Keratinocyte (primary cell): ENCODE data around the gene FIP1L1. TPM values are rescaled to one million over a fixed set of nuclear protein-coding genes. Genes with fewer than 3 reads are reported as not detected.
"Not testable (repeated sequence)": the region's sequence is repeated elsewhere in the genome, so short reads cannot be mapped to it uniquely, and the experiment has no call there.

ENCODE experiments used
- DNase-seq: peaks from one replicate; pipeline ENCODE4 v3.0.0-alpha.2; 2011; ENCODE audit warnings: low read depth, missing footprints, low spot score
- FAIRE-seq: peaks from 2 replicates; lab custom pipeline; 2011; peaks lifted over from hg19 to GRCh38; lab: Jason Lieb, UNC
- H2AFZ ChIP-seq: 2 replicates; pipeline ENCODE4 v1.6.0; 2012; ENCODE audit warnings: low read length, control low read depth, inconsistent platforms; ENCODE audit not compliant: control insufficient read depth
- H3K27ac ChIP-seq: 2 replicates; pipeline ENCODE4 v1.5.1; 2011; ENCODE audit warnings: low read length; ENCODE audit not compliant: control insufficient read depth, insufficient read depth
- H3K27me3 ChIP-seq: 3 replicates; pipeline ENCODE4 v1.6.0; 2011; ENCODE audit warnings: low read length; ENCODE audit not compliant: control insufficient read depth, insufficient read depth; ENCODE audit errors: extremely low read depth
- H3K36me3 ChIP-seq, 2 experiments: 2 replicates in 1 of 2; 3 replicates in 1 of 2; pipeline ENCODE4 v1.5.1; 2011; ENCODE audit warnings: low read length in 2 of 2, mild to moderate bottlenecking in 1 of 2; ENCODE audit not compliant: control insufficient read depth in 2 of 2, insufficient read depth in 2 of 2; ENCODE audit errors: extremely low read depth in 1 of 2
- H3K4me1 ChIP-seq: 3 replicates; pipeline ENCODE4 v1.5.1; 2011; ENCODE audit warnings: low read length; ENCODE audit not compliant: control insufficient read depth, insufficient read depth; ENCODE audit errors: extremely low read depth
- H3K4me2 ChIP-seq: 3 replicates; pipeline ENCODE4 v1.6.0; 2011; ENCODE audit warnings: low read depth, low read length; ENCODE audit not compliant: control insufficient read depth, insufficient read depth; ENCODE audit errors: extremely low read depth
- H3K4me3 ChIP-seq, 3 experiments: fragments of 200-600 bp in 1 of 3; sonication (generic) in 1 of 3; 2 replicates in 2 of 3; 3 replicates in 1 of 3; pipeline ENCODE4 v1.5.1; 2011 to 2016; ENCODE audit warnings: low read length in 3 of 3, mild to moderate bottlenecking in 3 of 3, control low read depth in 2 of 3, inconsistent platforms in 1 of 3, low read depth in 1 of 3, mixed read lengths in 1 of 3, mixed run types in 1 of 3, moderate library complexity in 1 of 3; ENCODE audit not compliant: control insufficient read depth in 2 of 3, insufficient read depth in 2 of 3; ENCODE audit errors: extremely low read depth in 1 of 3
- H3K79me2 ChIP-seq: 2 replicates; pipeline ENCODE4 v1.6.0; 2012; ENCODE audit warnings: low read length; ENCODE audit not compliant: control insufficient read depth, insufficient read depth
- H3K9ac ChIP-seq: 3 replicates; pipeline ENCODE4 v1.6.0; 2011; ENCODE audit warnings: low read length; ENCODE audit not compliant: control insufficient read depth, insufficient read depth; ENCODE audit errors: extremely low read depth
- H3K9me1 ChIP-seq: 3 replicates; pipeline ENCODE4 v1.6.0; 2011; ENCODE audit warnings: low read length; ENCODE audit not compliant: control insufficient read depth, insufficient read depth; ENCODE audit errors: extremely low read depth
- H3K9me3 ChIP-seq: 2 replicates; pipeline ENCODE4 v1.5.1; 2012; ENCODE audit warnings: low read depth, low read length; ENCODE audit not compliant: control insufficient read depth
- H4K20me1 ChIP-seq: 3 replicates; pipeline ENCODE4 v1.6.0; 2011; ENCODE audit warnings: low read length; ENCODE audit not compliant: control insufficient read depth, insufficient read depth; ENCODE audit errors: extremely low read depth
- EZH2 ChIP-seq: IDR thresholded peaks from one replicate; pipeline ENCODE4 v1.6.1; 2012; ENCODE audit warnings: inconsistent platforms, mild to moderate bottlenecking, low read length, moderate library complexity
- dilution Hi-C: fragments of 300-500 bp; cut with MboI; formaldehyde crosslinking; loops from one replicate; pipeline ENCODE4 v1.7.0; 2020; ENCODE audit warnings: low sequenced_read_pairs; ENCODE audit not compliant: extremely low pct_ligation_motif_present
- polyA plus RNA-seq, 5 experiments: library from polyadenylated mRNA; depleted of rRNA in 3 of 5; stranded (reverse) in 3 of 5; stranded (forward) in 1 of 5; unstranded in 1 of 5; fragments of >200 nt; gene quantifications; 1 replicate in 1 of 5; 2 replicates in 3 of 5; 3 replicates in 1 of 5; pipeline versions ENCODE4 v1.2.1 to v1.2.3, GENCODE V29; 2011 to 2012; ENCODE audit warnings: missing spikeins in 2 of 5, low read depth in 1 of 5, low replicate concordance in 1 of 5
- TF ChIP-seq, protein P1 (sequence below), 3 experiments: IDR thresholded peaks in 1 of 3; conservative IDR thresholded peaks in 1 of 3; optimal IDR thresholded peaks in 1 of 3; 2 replicates in 2 of 3; 3 replicates in 1 of 3; pipeline versions ENCODE3 to v1.5.1; 2011; ENCODE audit warnings: low read length in 3 of 3, mild to moderate bottlenecking in 3 of 3, moderate library complexity in 2 of 3, control low read depth in 1 of 3, inconsistent platforms in 1 of 3; ENCODE audit not compliant: insufficient read depth in 2 of 3; ENCODE audit errors: extremely low read depth in 1 of 3

Gene FIP1L1
- polyA plus RNA-seq, 1 donor (not counting 4 experiments of a cell fraction or from before 2014, with no cell fraction given), result 36.7 TPM

GRCh38 chr4:53465281-53465680 is 87.8 kb downstream of the FIP1L1 start:
- H3K36me3 ChIP-seq, result peaks cover 2 to 4% of the 10 kb centered on the region in 2 experiments
- no peaks in the 10 kb centered on the region for H3K27me3 ChIP-seq
- dilution Hi-C loops, result no loop called here
- H3K9ac ChIP-seq, result no peak overlapping the region
- DNase-seq (no peak), FAIRE-seq (no peak)
- H3K27ac ChIP-seq, result no peak overlapping the region
- H3K4me1 ChIP-seq, result no peaks in the 10 kb centered on the region
- no peak overlapping the region for H3K4me3 ChIP-seq
- no peaks in the 10 kb centered on the region for H3K79me2 ChIP-seq
- H2AFZ ChIP-seq, result no peak overlapping the region
- no peaks in the 10 kb centered on the region for H4K20me1 ChIP-seq
- no peaks in the 10 kb centered on the region for H3K9me1 ChIP-seq
- no peak for TF ChIP-seq EZH2
- TF ChIP-seq, protein P1, sequence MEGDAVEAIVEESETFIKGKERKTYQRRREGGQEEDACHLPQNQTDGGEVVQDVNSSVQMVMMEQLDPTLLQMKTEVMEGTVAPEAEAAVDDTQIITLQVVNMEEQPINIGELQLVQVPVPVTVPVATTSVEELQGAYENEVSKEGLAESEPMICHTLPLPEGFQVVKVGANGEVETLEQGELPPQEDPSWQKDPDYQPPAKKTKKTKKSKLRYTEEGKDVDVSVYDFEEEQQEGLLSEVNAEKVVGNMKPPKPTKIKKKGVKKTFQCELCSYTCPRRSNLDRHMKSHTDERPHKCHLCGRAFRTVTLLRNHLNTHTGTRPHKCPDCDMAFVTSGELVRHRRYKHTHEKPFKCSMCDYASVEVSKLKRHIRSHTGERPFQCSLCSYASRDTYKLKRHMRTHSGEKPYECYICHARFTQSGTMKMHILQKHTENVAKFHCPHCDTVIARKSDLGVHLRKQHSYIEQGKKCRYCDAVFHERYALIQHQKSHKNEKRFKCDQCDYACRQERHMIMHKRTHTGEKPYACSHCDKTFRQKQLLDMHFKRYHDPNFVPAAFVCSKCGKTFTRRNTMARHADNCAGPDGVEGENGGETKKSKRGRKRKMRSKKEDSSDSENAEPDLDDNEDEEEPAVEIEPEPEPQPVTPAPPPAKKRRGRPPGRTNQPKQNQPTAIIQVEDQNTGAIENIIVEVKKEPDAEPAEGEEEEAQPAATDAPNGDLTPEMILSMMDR (optimal IDR thresholded peaks at IDR 0.05 in 1 of 3, IDR thresholded peaks at IDR 0.05 in 1 of 3, conservative IDR thresholded peaks at IDR 0.05 in 1 of 3; ENCODE audit: extremely low read depth in 1 of 3, insufficient read depth in 2 of 3, low read length in 3 of 3), result no peak
- H3K9me3 ChIP-seq, result no peaks in the 10 kb centered on the region
- no peak overlapping the region for H3K4me2 ChIP-seq

GRCh38 chr4:53465891-53466290 is 88.5 kb downstream of the FIP1L1 start:
- no peaks in the 10 kb centered on the region for H4K20me1 ChIP-seq
- dilution Hi-C loops, result no loop called here
- TF ChIP-seq, protein P1 (optimal IDR thresholded peaks at IDR 0.05 in 1 of 3, IDR thresholded peaks at IDR 0.05 in 1 of 3, conservative IDR thresholded peaks at IDR 0.05 in 1 of 3; ENCODE audit: extremely low read depth in 1 of 3, insufficient read depth in 2 of 3, low read length in 3 of 3), result no peak
- TF ChIP-seq EZH2, result no peak
- H3K4me2 ChIP-seq, result no peak overlapping the region
- H3K4me3 ChIP-seq, result no peak overlapping the region
- no peak overlapping the region for H3K9ac ChIP-seq
- no peak for FAIRE-seq
- no peaks in the 10 kb centered on the region for H3K79me2 ChIP-seq
- H2AFZ ChIP-seq, result no peak overlapping the region
- H3K27me3 ChIP-seq, result no peaks in the 10 kb centered on the region
- no peak for DNase-seq
- H3K9me1 ChIP-seq, result no peaks in the 10 kb centered on the region
- peaks cover 2 to 4% of the 10 kb centered on the region in 2 experiments for H3K36me3 ChIP-seq
- H3K27ac ChIP-seq, result no peak overlapping the region
- no peaks in the 10 kb centered on the region for H3K4me1 ChIP-seq
- H3K9me3 ChIP-seq, result no peaks in the 10 kb centered on the region

- H2AFZ ChIP-seq, H3K9me3 ChIP-seq, DNase-seq, dilution Hi-C loops, H3K27ac ChIP-seq, H3K27me3 ChIP-seq, H3K4me1 ChIP-seq, H4K20me1 ChIP-seq, H3K9ac ChIP-seq, H3K79me2 ChIP-seq, H3K36me3 ChIP-seq, FAIRE-seq, H3K9me1 ChIP-seq, H3K4me2 ChIP-seq, H3K4me3 ChIP-seq: not testable (repeated sequence)
Measured at GRCh38 chr4:53466576-53466975, 89.1 kb downstream of the FIP1L1 start.
